B cell (primary cell): ENCODE results near the gene DEFB131A.
"Not testable (repeated sequence)": the region's sequence is repeated elsewhere in the genome, so short reads cannot be mapped to it uniquely, and the experiment has no call there.

Experiments used
- EZH2 ChIP-seq: IDR thresholded peaks from 2 replicates; pipeline ENCODE4 v1.6.1; 2012; ENCODE audit warnings: borderline replicate concordance, low read depth, mild to moderate bottlenecking, moderate library complexity, low read length; ENCODE audit not compliant: insufficient read depth, poor library complexity, severe bottlenecking
- TF ChIP-seq, protein P1 (sequence below): fragments of 200-600 bp; IDR thresholded peaks from one replicate; pipeline ENCODE4 v1.8.0; 2022; ENCODE audit warnings: antibody characterized with exemption, mild to moderate bottlenecking

GRCh38 chr4:9421884-9422455 is 22.2 kb upstream of the DEFB131A start:
- TF ChIP-seq, protein P1, sequence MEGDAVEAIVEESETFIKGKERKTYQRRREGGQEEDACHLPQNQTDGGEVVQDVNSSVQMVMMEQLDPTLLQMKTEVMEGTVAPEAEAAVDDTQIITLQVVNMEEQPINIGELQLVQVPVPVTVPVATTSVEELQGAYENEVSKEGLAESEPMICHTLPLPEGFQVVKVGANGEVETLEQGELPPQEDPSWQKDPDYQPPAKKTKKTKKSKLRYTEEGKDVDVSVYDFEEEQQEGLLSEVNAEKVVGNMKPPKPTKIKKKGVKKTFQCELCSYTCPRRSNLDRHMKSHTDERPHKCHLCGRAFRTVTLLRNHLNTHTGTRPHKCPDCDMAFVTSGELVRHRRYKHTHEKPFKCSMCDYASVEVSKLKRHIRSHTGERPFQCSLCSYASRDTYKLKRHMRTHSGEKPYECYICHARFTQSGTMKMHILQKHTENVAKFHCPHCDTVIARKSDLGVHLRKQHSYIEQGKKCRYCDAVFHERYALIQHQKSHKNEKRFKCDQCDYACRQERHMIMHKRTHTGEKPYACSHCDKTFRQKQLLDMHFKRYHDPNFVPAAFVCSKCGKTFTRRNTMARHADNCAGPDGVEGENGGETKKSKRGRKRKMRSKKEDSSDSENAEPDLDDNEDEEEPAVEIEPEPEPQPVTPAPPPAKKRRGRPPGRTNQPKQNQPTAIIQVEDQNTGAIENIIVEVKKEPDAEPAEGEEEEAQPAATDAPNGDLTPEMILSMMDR, result not testable (repeated sequence)
- not testable (repeated sequence) for TF ChIP-seq EZH2
